ENCODE measurements around the gene FANCC.

DNA sequence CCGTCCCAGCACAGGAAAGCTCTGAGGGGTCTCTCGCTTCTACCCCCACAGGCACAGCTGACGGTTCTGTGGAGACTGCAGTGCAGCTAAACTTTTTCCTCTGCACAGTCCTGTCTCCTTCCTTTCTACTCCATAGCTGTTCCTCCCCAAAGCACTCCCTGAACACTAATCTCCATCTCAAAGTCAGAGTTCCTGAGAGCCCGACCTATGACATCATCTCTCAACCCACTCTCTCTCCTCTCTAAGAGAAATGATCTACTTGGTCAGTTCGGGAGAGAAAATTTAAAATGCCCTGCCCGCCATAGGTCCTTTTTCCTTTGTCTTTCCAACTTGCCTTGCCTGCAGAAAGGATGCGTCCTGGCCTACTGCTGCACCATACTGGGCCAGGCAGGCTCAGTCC lies 90.6 kb downstream of the FANCC start:
- TF ChIP-seq, protein P1, sequence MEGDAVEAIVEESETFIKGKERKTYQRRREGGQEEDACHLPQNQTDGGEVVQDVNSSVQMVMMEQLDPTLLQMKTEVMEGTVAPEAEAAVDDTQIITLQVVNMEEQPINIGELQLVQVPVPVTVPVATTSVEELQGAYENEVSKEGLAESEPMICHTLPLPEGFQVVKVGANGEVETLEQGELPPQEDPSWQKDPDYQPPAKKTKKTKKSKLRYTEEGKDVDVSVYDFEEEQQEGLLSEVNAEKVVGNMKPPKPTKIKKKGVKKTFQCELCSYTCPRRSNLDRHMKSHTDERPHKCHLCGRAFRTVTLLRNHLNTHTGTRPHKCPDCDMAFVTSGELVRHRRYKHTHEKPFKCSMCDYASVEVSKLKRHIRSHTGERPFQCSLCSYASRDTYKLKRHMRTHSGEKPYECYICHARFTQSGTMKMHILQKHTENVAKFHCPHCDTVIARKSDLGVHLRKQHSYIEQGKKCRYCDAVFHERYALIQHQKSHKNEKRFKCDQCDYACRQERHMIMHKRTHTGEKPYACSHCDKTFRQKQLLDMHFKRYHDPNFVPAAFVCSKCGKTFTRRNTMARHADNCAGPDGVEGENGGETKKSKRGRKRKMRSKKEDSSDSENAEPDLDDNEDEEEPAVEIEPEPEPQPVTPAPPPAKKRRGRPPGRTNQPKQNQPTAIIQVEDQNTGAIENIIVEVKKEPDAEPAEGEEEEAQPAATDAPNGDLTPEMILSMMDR (conservative IDR thresholded peaks at IDR 0.05) = no peak
- TF ChIP-seq ZFX (IDR thresholded peaks at IDR 0.05) = no peak

All from C4-2B (cell line).